Endodermal cell (in vitro differentiated cells): Measurements from ENCODE around the gene STK4. TPM values are rescaled to one million over a fixed set of nuclear protein-coding genes. Genes with fewer than 3 reads are reported as not detected.

Experiments used
- DNase-seq: peaks from one replicate; pipeline ENCODE4 v3.0.0-alpha.2; 2017
- H3K27ac ChIP-seq: 2 replicates; pipeline ENCODE4 v1.5.1; 2013; ENCODE audit warnings: mild to moderate bottlenecking, low read depth, low read length, moderate library complexity
- H3K27me3 ChIP-seq: 2 replicates; pipeline ENCODE4 v1.6.1; 2013; ENCODE audit warnings: mild to moderate bottlenecking, low read length, moderate library complexity; ENCODE audit not compliant: insufficient read depth, control insufficient read depth, poor library complexity, severe bottlenecking
- H3K36me3 ChIP-seq: 2 replicates; pipeline ENCODE4 v1.7.0; 2013; ENCODE audit warnings: mild to moderate bottlenecking, low read length, moderate library complexity; ENCODE audit not compliant: control insufficient read depth, insufficient read depth
- H3K4me1 ChIP-seq: one replicate; pipeline ENCODE4 v1.7.0; 2013; ENCODE audit warnings: low read length; ENCODE audit not compliant: control insufficient read depth, insufficient read depth
- H3K4me3 ChIP-seq: 2 replicates; pipeline ENCODE4 v1.5.1; 2013; ENCODE audit warnings: mild to moderate bottlenecking, low read length, moderate library complexity
- H3K9ac ChIP-seq: 2 replicates; pipeline ENCODE4 v1.6.1; 2013; ENCODE audit warnings: mild to moderate bottlenecking, low read length, moderate library complexity; ENCODE audit not compliant: poor library complexity, severe bottlenecking; ENCODE audit errors: extremely low read depth
- H3K9me3 ChIP-seq: 2 replicates; pipeline ENCODE4 v1.6.1; 2013; ENCODE audit warnings: mild to moderate bottlenecking, low read length, moderate library complexity; ENCODE audit not compliant: control insufficient read depth
- H3K27ac Mint-ChIP-seq: 2 replicates; pipeline ENCODE4 v1.8.0; 2020; ENCODE audit warnings: mixed read lengths
- H3K27me3 Mint-ChIP-seq: 2 replicates; pipeline ENCODE4 v1.8.0; 2021; ENCODE audit warnings: mild to moderate bottlenecking, mixed read lengths; ENCODE audit not compliant: insufficient read depth
- H3K36me3 Mint-ChIP-seq: 2 replicates; pipeline ENCODE4 v1.8.0; 2020; ENCODE audit warnings: low read depth, mixed read lengths
- H3K4me1 Mint-ChIP-seq: 2 replicates; pipeline ENCODE4 v1.8.0; 2020; ENCODE audit warnings: mixed read lengths
- H3K4me3 Mint-ChIP-seq: 2 replicates; pipeline ENCODE4 v1.8.0; 2020; ENCODE audit warnings: mild to moderate bottlenecking, moderate library complexity, mixed read lengths
- H3K9me3 Mint-ChIP-seq: 2 replicates; pipeline ENCODE4 v1.8.0; 2020; ENCODE audit warnings: mild to moderate bottlenecking, mixed read lengths
- WGBS, 2 experiments: methylation state at CpG; one replicate each; pipeline versions ENCODE4 v1.1.5 to v1.1.7; 2013; ENCODE audit warnings: missing lambda C conversion rate in 2 of 2, mixed read lengths in 1 of 2; ENCODE audit not compliant: insufficient coverage in 1 of 2, insufficient read length in 1 of 2; 5-methylcytosine and 5-hydroxymethylcytosine counted together
- total RNA-seq, 2 donors: library from RNA; stranded (reverse); fragmentation: NEBNext Ultra II Directional in 1 of 2; extraction: Animal tissue kit (Norgen Biotek cat#: 25700) in 1 of 2; gene quantifications; 2 replicates in 1 of 2; 3 replicates in 1 of 2; pipeline ENCODE4 v1.2.1, GENCODE V29; 2021
- TF ChIP-seq, protein P1 (sequence below): fragments of 200-600 bp; sonication (generic); conservative IDR thresholded peaks from 2 replicates; pipeline ENCODE4 v1.5.0; 2021; ENCODE audit warnings: antibody characterized with exemption, mild to moderate bottlenecking

The STK4 gene
- total RNA-seq, 2 donors from 2014 or later: 29.2 to 33.1 TPM

- no peaks in the 10 kb centered on the region for H3K9me3 Mint-ChIP-seq
- Histone ChIP-seq H3K27ac (no peak overlapping the region), H3K9ac (no peak overlapping the region), H3K4me3 (no peak overlapping the region), H3K36me3 (peaks cover 25% of the 10 kb centered on the region), H3K27me3 (no peaks in the 10 kb centered on the region), H3K4me1 (peaks cover 8% of the 10 kb centered on the region), H3K9me3 (no peaks in the 10 kb centered on the region)
- no peak for DNase-seq
- TF ChIP-seq, protein P1, sequence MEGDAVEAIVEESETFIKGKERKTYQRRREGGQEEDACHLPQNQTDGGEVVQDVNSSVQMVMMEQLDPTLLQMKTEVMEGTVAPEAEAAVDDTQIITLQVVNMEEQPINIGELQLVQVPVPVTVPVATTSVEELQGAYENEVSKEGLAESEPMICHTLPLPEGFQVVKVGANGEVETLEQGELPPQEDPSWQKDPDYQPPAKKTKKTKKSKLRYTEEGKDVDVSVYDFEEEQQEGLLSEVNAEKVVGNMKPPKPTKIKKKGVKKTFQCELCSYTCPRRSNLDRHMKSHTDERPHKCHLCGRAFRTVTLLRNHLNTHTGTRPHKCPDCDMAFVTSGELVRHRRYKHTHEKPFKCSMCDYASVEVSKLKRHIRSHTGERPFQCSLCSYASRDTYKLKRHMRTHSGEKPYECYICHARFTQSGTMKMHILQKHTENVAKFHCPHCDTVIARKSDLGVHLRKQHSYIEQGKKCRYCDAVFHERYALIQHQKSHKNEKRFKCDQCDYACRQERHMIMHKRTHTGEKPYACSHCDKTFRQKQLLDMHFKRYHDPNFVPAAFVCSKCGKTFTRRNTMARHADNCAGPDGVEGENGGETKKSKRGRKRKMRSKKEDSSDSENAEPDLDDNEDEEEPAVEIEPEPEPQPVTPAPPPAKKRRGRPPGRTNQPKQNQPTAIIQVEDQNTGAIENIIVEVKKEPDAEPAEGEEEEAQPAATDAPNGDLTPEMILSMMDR: no peak
- peaks cover 23% of the 10 kb centered on the region for H3K36me3 Mint-ChIP-seq
- H3K4me3 Mint-ChIP-seq: no peak overlapping the region
- 94% methylated on average over 1 of the region's 1 CpG; no CpG with 5 or more reads in 1 of the 2 experiments for WGBS, 2 experiments
- H3K27me3 Mint-ChIP-seq: no peaks in the 10 kb centered on the region
- peak overlapping the region; percentile 68 for H3K27ac Mint-ChIP-seq
- peaks cover 39% of the 10 kb centered on the region for H3K4me1 Mint-ChIP-seq
Measured at GRCh38 chr20:44970243-44970757, 4.0 kb downstream of the STK4 start.

DNA sequence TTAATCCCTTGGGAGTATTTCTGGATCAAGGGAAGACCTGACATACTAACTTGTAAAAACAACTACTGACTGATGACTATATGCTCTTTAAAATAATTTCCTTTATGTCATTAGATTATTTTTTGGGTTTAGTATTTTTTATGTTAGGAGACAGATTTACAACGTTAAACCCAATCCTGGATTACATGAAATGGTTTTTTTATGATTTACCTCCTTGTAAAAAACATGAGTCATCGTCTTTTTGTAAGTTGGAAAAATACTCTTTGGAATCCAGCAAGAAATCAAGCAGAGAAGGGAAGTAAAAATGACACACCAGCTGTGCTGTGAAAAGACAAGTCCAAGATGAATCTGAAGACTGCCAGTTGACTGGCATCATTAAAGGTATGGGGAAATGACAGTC is 6.7 kb downstream of the STK4 start:
- TF ChIP-seq, protein P1: no peak
- no peak for DNase-seq
- no peaks in the 10 kb centered on the region for H3K27me3 ChIP-seq
- Mint-ChIP-seq H3K27ac (no peak overlapping the region), H3K27me3 (no peaks in the 10 kb centered on the region), H3K36me3 (peaks cover 28% of the 10 kb centered on the region), H3K4me1 (peaks cover 27% of the 10 kb centered on the region), H3K9me3 (no peaks in the 10 kb centered on the region), H3K4me3 (no peak overlapping the region)
- no peaks in the 10 kb centered on the region for H3K9me3 ChIP-seq
- H3K4me3 ChIP-seq: no peak overlapping the region
- H3K9ac ChIP-seq: no peak overlapping the region
- no peak overlapping the region for H3K27ac ChIP-seq
- H3K4me1 ChIP-seq: peaks cover 5% of the 10 kb centered on the region
- peaks cover 39% of the 10 kb centered on the region for H3K36me3 ChIP-seq
- 98 to 100% methylated on average over 2 of the region's 2 CpGs for WGBS, 2 experiments

GRCh38 chr20:44976698-44977097 is 10.4 kb downstream of the STK4 start:
- no peak overlapping the region for H3K4me3 ChIP-seq
- H3K27me3 Mint-ChIP-seq: no peaks in the 10 kb centered on the region
- H3K9ac ChIP-seq: no peak overlapping the region
- H3K9me3 Mint-ChIP-seq: no peaks in the 10 kb centered on the region
- 93 to 100% methylated on average over 1 to 4 of the region's 4 CpGs for WGBS, 2 experiments
- H3K4me1 Mint-ChIP-seq: peaks cover 6% of the 10 kb centered on the region
- H3K9me3 ChIP-seq: no peaks in the 10 kb centered on the region
- no peak for DNase-seq
- H3K27me3 ChIP-seq: no peaks in the 10 kb centered on the region
- peaks cover 41% of the 10 kb centered on the region for H3K36me3 Mint-ChIP-seq
- no peaks in the 10 kb centered on the region for H3K4me1 ChIP-seq
- H3K4me3 Mint-ChIP-seq: no peak overlapping the region
- H3K36me3 ChIP-seq: peaks cover 69% of the 10 kb centered on the region
- no peak overlapping the region for H3K27ac Mint-ChIP-seq
- TF ChIP-seq, protein P1: no peak
- H3K27ac ChIP-seq: no peak overlapping the region
